HCT116 (cell line): ENCODE results near the gene SBK2. TPM values are rescaled to one million over a fixed set of nuclear protein-coding genes. Genes with fewer than 3 reads are reported as not detected.

ENCODE experiments used
- ATAC-seq: fragments of 200-7000 bp; cut with Tn5 transposase; 2 replicates; pipeline ENCODE4 v1.9.1; 2020; ENCODE audit warnings: mild to moderate bottlenecking, moderate library complexity
- BruUV-seq: library from RNA; stranded (reverse); fragments of 400-500 nt; replicated peaks from 2 replicates; lab custom pipeline; 2021; lab: Mats Ljungman, UMichigan
- CTCF ChIA-PET: fragments of 300-600 bp; sonication (Branson Sonifier 250); formaldehyde crosslinking; loops from one replicate; lab custom pipeline; 2021; ENCODE audit warnings: antibody characterized with exemption; lab: Charles Lee
- POLR2A ChIA-PET: fragments of 300-600, 350-600 bp; sonication (Branson Sonifier 250); formaldehyde crosslinking; loops from one replicate; lab custom pipeline; 2021; ENCODE audit warnings: antibody characterized with exemption; lab: Charles Lee
- RAD21 ChIA-PET, 2 experiments: fragments of 300-600 bp; sonication (Branson Sonifier 250); formaldehyde crosslinking; loops; one replicate each; lab custom pipeline; 2023; ENCODE audit warnings: low total read pairs in 2 of 2; ENCODE audit not compliant: uncharacterized antibody in 2 of 2, unreplicated experiment in 2 of 2, low non-redundant PET in 1 of 2; lab: Charles Lee
- DNase-seq: peaks from one replicate; pipeline ENCODE4 v3.0.0-alpha.2; 2010; ENCODE audit warnings: low read depth, low spot score
- H2AFZ ChIP-seq: fragments of 200-600 bp; shearing (Covaris generic), sonication (generic); 2 replicates; pipeline ENCODE4 v1.6.1; 2017; ENCODE audit warnings: low read depth, mixed run types, mixed read lengths, antibody characterized with exemption, low read length; ENCODE audit not compliant: poor library complexity, severe bottlenecking
- H3K27ac ChIP-seq: 2 replicates; pipeline ENCODE4 v1.5.1; 2012; ENCODE audit warnings: low read depth, low read length
- H3K27me3 ChIP-seq: fragments of 200-600 bp; sonication (generic); 2 replicates; pipeline ENCODE4 v1.6.1; 2016; ENCODE audit warnings: mixed run types, low read length, mixed read lengths; ENCODE audit not compliant: insufficient read depth
- H3K36me3 ChIP-seq, 2 experiments: fragments of 200-500 bp in 1 of 2; fragments of 200-600 bp in 1 of 2; sonication (Bioruptor generic) in 1 of 2; sonication (generic) in 1 of 2; 2 replicates each; pipeline versions ENCODE4 v1.5.1 to v1.6.1; 2014 to 2016; ENCODE audit warnings: low read length in 2 of 2, inconsistent platforms in 1 of 2, mixed read lengths in 1 of 2, mixed run types in 1 of 2; ENCODE audit not compliant: insufficient read depth in 2 of 2, control insufficient read depth in 1 of 2
- H3K4me1 ChIP-seq, 2 experiments: fragments of 200-600 bp in 1 of 2; sonication (generic) in 1 of 2; 2 replicates each; pipeline versions ENCODE4 v1.5.1 to v1.6.1; 2012 to 2017; ENCODE audit warnings: low read length in 2 of 2, inconsistent platforms in 1 of 2, mild to moderate bottlenecking in 1 of 2, mixed read lengths in 1 of 2, mixed run types in 1 of 2, moderate library complexity in 1 of 2; ENCODE audit not compliant: insufficient read depth in 2 of 2, control insufficient read depth in 1 of 2
- H3K4me2 ChIP-seq: fragments of 200-600 bp; sonication (generic); 2 replicates; pipeline ENCODE4 v1.6.1; 2017; ENCODE audit warnings: mixed run types, low read length, mixed read lengths
- H3K4me3 ChIP-seq, 2 experiments: fragments of 200-600 bp in 1 of 2; sonication (generic) in 1 of 2; replicated peaks in 1 of 2; 2 replicates each; pipeline ENCODE4 v1.5.1; 2011 to 2016; ENCODE audit warnings: low read length in 2 of 2, control low read depth in 1 of 2, low read depth in 1 of 2, mild to moderate bottlenecking in 1 of 2, mixed read lengths in 1 of 2, mixed run types in 1 of 2
- H3K79me2 ChIP-seq: fragments of 200-600 bp; sonication (generic); 2 replicates; pipeline ENCODE4 v1.6.1; 2017; ENCODE audit warnings: mild to moderate bottlenecking, mixed run types, low read length, moderate library complexity, mixed read lengths; ENCODE audit not compliant: insufficient read depth
- H3K9ac ChIP-seq: fragments of 200-600 bp; sonication (generic); 2 replicates; pipeline ENCODE4 v1.6.1; 2016; ENCODE audit warnings: low read length, mixed read lengths
- H3K9me2 ChIP-seq: fragments of 200-600 bp; sonication (generic), shearing (Covaris generic); 2 replicates; pipeline ENCODE4 v1.6.1; 2017; ENCODE audit warnings: mixed run types, mild to moderate bottlenecking, moderate library complexity; ENCODE audit not compliant: insufficient read depth
- H3K9me3 ChIP-seq, 2 experiments: fragments of 200-500 bp in 1 of 2; fragments of 200-600 bp in 1 of 2; sonication (Bioruptor generic) in 1 of 2; sonication (generic) in 1 of 2; 2 replicates each; pipeline ENCODE4 v1.6.1; 2014 to 2017; ENCODE audit warnings: low read length in 2 of 2, mixed read lengths in 2 of 2, inconsistent platforms in 1 of 2, low read depth in 1 of 2, mild to moderate bottlenecking in 1 of 2, mixed run types in 1 of 2, moderate library complexity in 1 of 2; ENCODE audit not compliant: control insufficient read depth in 1 of 2, insufficient read depth in 1 of 2
- H4K20me1 ChIP-seq: fragments of 200-600 bp; sonication (generic), shearing (Covaris generic); 2 replicates; pipeline ENCODE4 v1.6.1; 2017; ENCODE audit warnings: mixed run types, mild to moderate bottlenecking, moderate library complexity; ENCODE audit not compliant: insufficient read depth
- ATF3 ChIP-seq: IDR thresholded peaks from 2 replicates; pipeline ENCODE4 v1.6.1; 2012
- CBX3 ChIP-seq: IDR thresholded peaks from 2 replicates; pipeline ENCODE4 v1.6.1; 2012; ENCODE audit warnings: low read depth
- EZH2phosphoT487 ChIP-seq: fragments of 200-600 bp; IDR thresholded peaks from 2 replicates; pipeline ENCODE4 v1.6.1; 2018; ENCODE audit warnings: antibody characterized with exemption, borderline replicate concordance
- MAX ChIP-seq: IDR thresholded peaks from 2 replicates; pipeline ENCODE4 v1.6.1; 2012
- POLR2A ChIP-seq: IDR thresholded peaks from 2 replicates; pipeline ENCODE4 v1.7.0; 2011; ENCODE audit warnings: borderline replicate concordance; ENCODE audit not compliant: insufficient read depth, insufficient read length; ENCODE audit errors: extremely low read depth
- ZFX ChIP-seq: fragments of 450-650 bp; IDR thresholded peaks from 2 replicates; pipeline ENCODE4 v1.6.1; 2017
- intact Hi-C: fragments of 100-400 bp; cut with micrococcal nuclease; formaldehyde crosslinking; loops from 2 replicates; pipeline ENCODE4 v1.10.0; 2022
- total RNA-seq: library from RNA; stranded (reverse); gene quantifications from one replicate; pipeline ENCODE4 v1.2.1, GENCODE V29; 2021; ENCODE audit not compliant: unreplicated experiment
- TF ChIP-seq, protein P1 (sequence below): IDR thresholded peaks from 2 replicates; pipeline ENCODE4 v1.6.1; 2012; ENCODE audit warnings: low read depth

SBK2 gene
- total RNA-seq, 1 experiment from 2014 or later = 0.30 TPM

GRCh38 chr19:55540619-55541018, 3.7 kb upstream of the SBK2 start:
- ChIA-PET CTCF (no interaction called here), POLR2A (no interaction called here), RAD21 (no interaction called here)
- Histone ChIP-seq H3K79me2 (no peaks in the 10 kb centered on the region), H2AFZ (no peak overlapping the region), H3K9me2 (no peaks in the 10 kb centered on the region), H3K4me3 (no peak overlapping the region), H3K27ac (no peak overlapping the region), H4K20me1 (no peaks in the 10 kb centered on the region), H3K9ac (no peak overlapping the region), H3K4me2 (no peak overlapping the region), H3K36me3 (no peaks in the 10 kb centered on the region), H3K4me1 (peaks cover 8 to 14% of the 10 kb centered on the region in 2 experiments), H3K27me3 (no peaks in the 10 kb centered on the region), H3K9me3 (no peaks in the 10 kb centered on the region)
- TF ChIP-seq POLR2A (no peak), ZFX (no peak)
- no TSS peak for BruUV-seq
- ATAC-seq (no peak), DNase-seq (no peak)
- intact Hi-C loops = no loop called here

GRCh38 chr19:55539090-55539984, 2.4 kb upstream of the SBK2 start:
- Histone ChIP-seq H3K4me1 (peaks cover 0 to 1% of the 10 kb centered on the region in 2 experiments; a peak in 1 of 4 replicates), H3K9me3 (no peaks in the 10 kb centered on the region), H3K27me3 (no peaks in the 10 kb centered on the region), H3K9ac (no peak overlapping the region), H3K9me2 (no peaks in the 10 kb centered on the region), H3K79me2 (no peaks in the 10 kb centered on the region), H3K36me3 (no peaks in the 10 kb centered on the region), H3K27ac (no peak overlapping the region), H2AFZ (no peak overlapping the region), H3K4me3 (no peak overlapping the region), H4K20me1 (no peaks in the 10 kb centered on the region), H3K4me2 (no peak overlapping the region)
- DNase-seq (no peak), ATAC-seq (no peak)
- TF ChIP-seq EZH2phosphoT487 (no peak), CBX3 (no peak), ZFX (no peak), MAX (no peak), ATF3 (no peak)
- TF ChIP-seq, protein P1, sequence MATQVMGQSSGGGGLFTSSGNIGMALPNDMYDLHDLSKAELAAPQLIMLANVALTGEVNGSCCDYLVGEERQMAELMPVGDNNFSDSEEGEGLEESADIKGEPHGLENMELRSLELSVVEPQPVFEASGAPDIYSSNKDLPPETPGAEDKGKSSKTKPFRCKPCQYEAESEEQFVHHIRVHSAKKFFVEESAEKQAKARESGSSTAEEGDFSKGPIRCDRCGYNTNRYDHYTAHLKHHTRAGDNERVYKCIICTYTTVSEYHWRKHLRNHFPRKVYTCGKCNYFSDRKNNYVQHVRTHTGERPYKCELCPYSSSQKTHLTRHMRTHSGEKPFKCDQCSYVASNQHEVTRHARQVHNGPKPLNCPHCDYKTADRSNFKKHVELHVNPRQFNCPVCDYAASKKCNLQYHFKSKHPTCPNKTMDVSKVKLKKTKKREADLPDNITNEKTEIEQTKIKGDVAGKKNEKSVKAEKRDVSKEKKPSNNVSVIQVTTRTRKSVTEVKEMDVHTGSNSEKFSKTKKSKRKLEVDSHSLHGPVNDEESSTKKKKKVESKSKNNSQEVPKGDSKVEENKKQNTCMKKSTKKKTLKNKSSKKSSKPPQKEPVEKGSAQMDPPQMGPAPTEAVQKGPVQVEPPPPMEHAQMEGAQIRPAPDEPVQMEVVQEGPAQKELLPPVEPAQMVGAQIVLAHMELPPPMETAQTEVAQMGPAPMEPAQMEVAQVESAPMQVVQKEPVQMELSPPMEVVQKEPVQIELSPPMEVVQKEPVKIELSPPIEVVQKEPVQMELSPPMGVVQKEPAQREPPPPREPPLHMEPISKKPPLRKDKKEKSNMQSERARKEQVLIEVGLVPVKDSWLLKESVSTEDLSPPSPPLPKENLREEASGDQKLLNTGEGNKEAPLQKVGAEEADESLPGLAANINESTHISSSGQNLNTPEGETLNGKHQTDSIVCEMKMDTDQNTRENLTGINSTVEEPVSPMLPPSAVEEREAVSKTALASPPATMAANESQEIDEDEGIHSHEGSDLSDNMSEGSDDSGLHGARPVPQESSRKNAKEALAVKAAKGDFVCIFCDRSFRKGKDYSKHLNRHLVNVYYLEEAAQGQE = no peak
- ChIA-PET RAD21 (no interaction called here), POLR2A (no interaction called here), CTCF (no interaction called here)
- no TSS peak for BruUV-seq
- intact Hi-C loops = no loop called here
